Common myeloid progenitor, CD34-positive (primary cell): Measurements from ENCODE around the gene RTRAF. TPM values are rescaled to one million over a fixed set of nuclear protein-coding genes. Genes with fewer than 3 reads are reported as not detected.

Source experiments
- CTCF ChIA-PET: fragments of 350-600 bp; sonication (Branson Sonifier 250); formaldehyde crosslinking; loops from one replicate; lab custom pipeline; 2021; ENCODE audit warnings: antibody characterized with exemption; lab: Charles Lee
- POLR2A ChIA-PET: fragments of 350-600 bp; sonication (Branson Sonifier 250); formaldehyde crosslinking; loops from one replicate; lab custom pipeline; 2021; ENCODE audit warnings: antibody characterized with exemption; lab: Charles Lee
- DNase-seq, 3 donors: peaks; one replicate each; pipeline versions ENCODE4 v3.0.0 to v3.0.0-alpha.2; 2013
- H3K27ac ChIP-seq, 2 experiments: 1 replicate in 1 of 2; 2 replicates in 1 of 2; pipeline ENCODE4 v1.7.0; 2013; ENCODE audit warnings: inconsistent platforms in 2 of 2, low read length in 2 of 2, mild to moderate bottlenecking in 2 of 2, low read depth in 1 of 2, moderate library complexity in 1 of 2; ENCODE audit not compliant: severe bottlenecking in 2 of 2, insufficient read depth in 1 of 2, poor library complexity in 1 of 2
- H3K27me3 ChIP-seq, 5 experiments: replicated peaks in 2 of 5; 1 replicate in 3 of 5; 2 replicates in 2 of 5; pipeline versions ENCODE4 v1.6.1 to v1.7.0; 2013; ENCODE audit warnings: low read length in 4 of 5, mild to moderate bottlenecking in 2 of 5, moderate library complexity in 2 of 5, inconsistent platforms in 1 of 5; ENCODE audit not compliant: insufficient read depth in 5 of 5, control insufficient read depth in 4 of 5
- H3K36me3 ChIP-seq, 4 experiments: 1 replicate in 2 of 4; 2 replicates in 2 of 4; pipeline versions ENCODE4 v1.6.1 to v1.7.0; 2013; ENCODE audit warnings: low read length in 3 of 4, control low read depth in 1 of 4, mild to moderate bottlenecking in 1 of 4; ENCODE audit not compliant: control insufficient read depth in 4 of 4, insufficient read depth in 4 of 4
- H3K4me1 ChIP-seq, 4 experiments: 1 replicate in 3 of 4; 2 replicates in 1 of 4; pipeline versions ENCODE4 v1.6.1 to v1.7.1; 2013; ENCODE audit warnings: low read length in 3 of 4, mild to moderate bottlenecking in 3 of 4, control low read depth in 1 of 4, inconsistent platforms in 1 of 4, moderate library complexity in 1 of 4; ENCODE audit not compliant: control insufficient read depth in 4 of 4, insufficient read depth in 4 of 4; ENCODE audit errors: control extremely low read depth in 1 of 4
- H3K4me3 ChIP-seq, 7 experiments: 1 replicate in 4 of 7; 2 replicates in 3 of 7; pipeline versions ENCODE4 v1.5.1 to v1.7.0; 2013; ENCODE audit warnings: mild to moderate bottlenecking in 7 of 7, low read length in 6 of 7, moderate library complexity in 6 of 7, inconsistent platforms in 2 of 7, low read depth in 2 of 7, control low read depth in 1 of 7; ENCODE audit not compliant: insufficient read depth in 4 of 7, control insufficient read depth in 1 of 7; ENCODE audit errors: extremely low read depth in 1 of 7
- H3K9me3 ChIP-seq, 5 experiments: 1 replicate in 4 of 5; 2 replicates in 1 of 5; pipeline versions ENCODE4 v1.6.1 to v1.7.1; 2013; ENCODE audit warnings: low read length in 4 of 5, mild to moderate bottlenecking in 2 of 5, inconsistent platforms in 1 of 5, low read depth in 1 of 5, moderate library complexity in 1 of 5; ENCODE audit not compliant: control insufficient read depth in 4 of 5, insufficient read depth in 2 of 5; ENCODE audit errors: control extremely low read depth in 1 of 5
- WGBS: methylation state at CpG from one replicate; pipeline ENCODE4 v1.1.5; 2013; ENCODE audit not compliant: insufficient coverage; 5-methylcytosine and 5-hydroxymethylcytosine counted together
- polyA plus RNA-seq: library from polyadenylated mRNA; unstranded; fragments of 120-200 nt; gene quantifications from one replicate; pipeline ENCODE4 v1.2.1, GENCODE V29; 2013

Gene RTRAF
- 349 TPM for polyA plus RNA-seq

DNA sequence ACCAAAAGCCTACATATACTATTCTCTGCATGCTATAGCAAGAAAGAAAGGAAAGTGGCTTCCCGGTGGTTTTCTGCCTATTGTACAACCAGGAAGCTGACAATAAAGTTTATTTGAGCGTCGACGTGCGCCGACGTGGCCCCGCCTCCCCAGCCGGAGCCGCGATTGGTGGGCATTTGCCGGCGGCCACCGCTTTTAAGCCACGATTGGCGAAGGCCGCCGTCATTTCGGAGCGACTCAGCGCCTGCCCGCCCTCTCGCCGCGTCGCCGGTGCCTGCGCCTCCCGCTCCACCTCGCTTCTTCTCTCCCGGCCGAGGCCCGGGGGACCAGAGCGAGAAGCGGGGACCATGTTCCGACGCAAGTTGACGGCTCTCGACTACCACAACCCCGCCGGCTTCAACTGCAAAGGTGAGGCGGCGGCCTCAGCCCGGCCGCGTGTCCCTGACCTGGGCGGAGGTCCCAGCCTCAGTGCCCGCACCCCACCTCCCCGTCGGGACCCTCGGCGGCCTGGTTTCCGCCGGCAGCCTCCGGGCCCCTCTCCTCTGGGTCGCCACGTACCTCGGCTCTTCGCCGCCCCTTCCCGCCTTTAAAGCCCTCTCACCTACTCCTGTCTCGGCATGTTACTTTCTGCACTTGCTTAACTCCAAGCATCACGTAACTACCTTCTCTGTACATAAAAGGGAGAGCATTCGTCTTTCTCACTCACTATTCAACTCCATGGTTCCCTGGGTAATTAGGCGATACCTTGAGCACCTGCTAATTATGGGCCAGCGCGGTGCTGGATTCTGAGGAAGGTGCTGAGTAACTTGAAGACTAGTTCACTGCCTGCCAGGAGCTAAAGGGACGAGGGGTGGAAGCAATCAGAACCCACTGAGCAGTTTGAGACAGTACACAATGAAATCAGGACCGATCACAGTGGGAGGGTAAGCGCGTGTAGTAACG is at the start of gene RTRAF:
Gene RTRAF (plus strand): TSS at position 254 of the 942 bp plus-strand sequence. CDS start 94 bp downstream, at position 348.
- peak within 1 kb of the TSS; percentile 73 to 99 (median 98) for H3K4me3 ChIP-seq
- WGBS, result under 1% methylated on average over 72 of the region's 72 CpGs
- no peaks in the 10 kb centered on the region for H3K9me3 ChIP-seq
- DNase-seq, result peak; percentile 96 to 98 (median 97)
- ChIA-PET POLR2A (no interaction called here), CTCF (interaction anchor here (1.0 kb wide), 1 partner anchor 11 kb away, joined by 4 read pairs; no protein-coding TSS in a partner anchor)
- no peaks in the 10 kb centered on the region for H3K27me3 ChIP-seq
- peak within 1 kb of the TSS; percentile 87 to 93 for H3K27ac ChIP-seq
- H3K36me3 ChIP-seq, result peaks cover 2 to 21% (median 12%) of the 10 kb centered on the region in 4 experiments
- H3K4me1 ChIP-seq, result peaks cover 12 to 23% (median 17%) of the 10 kb centered on the region in 4 experiments

- H3K9me3 ChIP-seq, result peaks cover 0 to 5% (median 0%) of the 10 kb centered on the region in 5 experiments
- CTCF ChIA-PET, result interaction anchor here (1.4 kb wide), 1 partner anchor 12 kb away, joined by 3 read pairs; no protein-coding TSS in a partner anchor
- no peak overlapping the region for H3K4me3 ChIP-seq
- H3K27me3 ChIP-seq, result no peaks in the 10 kb centered on the region
- H3K4me1 ChIP-seq, result no peaks in the 10 kb centered on the region
- 97% methylated on average over 9 of the region's 10 CpGs for WGBS
- H3K36me3 ChIP-seq, result no peaks in the 10 kb centered on the region
- H3K27ac ChIP-seq, result no peak overlapping the region
- POLR2A ChIA-PET, result no interaction called here
- DNase-seq, result no peak
Measured at GRCh38 chr14:51939755-51940301, 49.5 kb upstream of the RTRAF start.

DNA sequence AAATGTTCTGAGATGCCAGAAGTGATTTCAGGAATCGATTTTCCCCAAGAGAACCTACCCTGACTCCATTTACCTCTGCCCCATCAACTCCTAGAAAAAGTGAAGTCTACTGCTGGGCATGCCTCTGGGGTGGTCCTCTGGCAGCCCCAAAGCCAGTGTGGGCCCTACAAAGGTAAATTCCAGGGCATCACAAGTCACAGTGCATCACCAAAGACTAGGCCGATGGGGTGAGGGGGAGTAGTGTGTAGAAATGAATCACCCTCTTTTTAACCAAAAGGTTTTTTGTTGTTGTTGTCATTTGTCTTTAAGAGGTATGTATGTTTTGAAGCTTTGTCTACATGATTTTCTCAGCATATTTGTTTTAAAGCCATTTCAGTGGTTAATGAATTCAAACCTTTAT is 46.4 kb upstream of the RTRAF start:
- Histone ChIP-seq H3K36me3 (no peaks in the 10 kb centered on the region), H3K4me1 (no peaks in the 10 kb centered on the region), H3K27me3 (no peaks in the 10 kb centered on the region), H3K27ac (no peak overlapping the region), H3K9me3 (peaks cover 0 to 18% (median 6%) of the 10 kb centered on the region in 5 experiments), H3K4me3 (no peak overlapping the region)
- ChIA-PET POLR2A (no interaction called here), CTCF (no interaction called here)
- 93% methylated on average over 2 of the region's 2 CpGs for WGBS
- no peak for DNase-seq

DNA sequence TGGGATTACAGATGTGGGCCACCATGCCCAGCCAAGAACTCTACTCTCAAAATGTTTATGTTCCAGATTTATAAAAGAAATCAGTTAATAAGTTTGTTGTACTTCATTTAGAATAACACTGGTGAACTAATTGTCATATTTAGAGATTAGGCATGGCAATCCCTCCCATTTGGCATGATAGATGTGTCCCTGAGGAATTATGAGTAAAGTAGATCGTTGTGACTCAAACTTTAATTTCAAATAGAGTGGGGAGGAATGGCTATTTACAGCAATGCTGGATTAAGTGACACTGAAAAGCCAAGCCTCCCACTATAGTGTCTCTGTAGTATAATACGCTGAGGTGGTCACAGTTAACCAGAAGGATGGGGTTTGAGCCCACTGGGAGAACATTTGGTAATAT is 39.3 kb upstream of the RTRAF start:
- WGBS, result 100% methylated on average over 1 of the region's 2 CpGs

DNA sequence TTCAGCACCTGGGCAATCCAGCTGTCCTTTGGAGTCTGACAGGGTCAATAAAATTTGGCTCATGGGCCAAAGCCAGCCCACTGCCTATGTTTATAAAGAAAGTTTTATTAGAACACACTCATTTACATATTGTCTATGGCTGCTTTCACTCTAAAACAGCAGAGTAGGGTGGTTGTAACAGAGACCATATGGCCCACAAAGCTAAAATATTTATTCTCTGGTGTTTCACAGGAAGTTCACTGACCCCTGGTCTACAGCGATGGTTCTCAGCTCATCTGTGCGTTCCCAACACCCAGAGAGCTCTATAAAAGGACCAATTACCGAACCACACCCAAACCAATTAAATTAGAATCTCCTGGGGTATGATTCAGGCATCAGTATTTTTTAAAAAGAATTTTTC is 37.7 kb upstream of the RTRAF start:
- Histone ChIP-seq H3K27ac (no peak overlapping the region), H3K9me3 (peaks cover 0 to 18% (median 6%) of the 10 kb centered on the region in 5 experiments), H3K36me3 (peaks cover 0 to 21% (median 4%) of the 10 kb centered on the region in 4 experiments), H3K4me1 (peaks cover 0 to 1% (median 0%) of the 10 kb centered on the region in 4 experiments), H3K4me3 (no peak overlapping the region), H3K27me3 (no peaks in the 10 kb centered on the region)
- 100% methylated on average over 2 of the region's 3 CpGs for WGBS
- ChIA-PET CTCF (interaction anchor here (0.7 to 1.8 kb wide), 5 partner anchors 11 to 171 kb away, joined by 3 to 9 read pairs (median 3); no protein-coding TSS in a partner anchor), POLR2A (interaction anchor here (0.5 kb wide), 1 partner anchor 592 kb away, joined by 3 read pairs; no protein-coding TSS in a partner anchor)
- no peak for DNase-seq

More for the DNA sequence above, 39.3 kb upstream of the RTRAF start:
- Histone ChIP-seq H3K36me3 (peaks cover 0 to 18% (median 3%) of the 10 kb centered on the region in 4 experiments), H3K27me3 (no peaks in the 10 kb centered on the region), H3K27ac (no peak overlapping the region), H3K4me1 (no peaks in the 10 kb centered on the region), H3K9me3 (peaks cover 0 to 18% (median 6%) of the 10 kb centered on the region in 5 experiments), H3K4me3 (no peak overlapping the region)
- ChIA-PET POLR2A (no interaction called here), CTCF (no interaction called here)
- DNase-seq, result no peak

GRCh38 chr14:51954031-51954430 is 35.3 kb upstream of the RTRAF start:
- Histone ChIP-seq H3K27ac (no peak overlapping the region), H3K36me3 (peaks cover 0 to 21% (median 6%) of the 10 kb centered on the region in 4 experiments), H3K27me3 (no peaks in the 10 kb centered on the region), H3K9me3 (peaks cover 4 to 20% (median 9%) of the 10 kb centered on the region in 5 experiments), H3K4me3 (no peak overlapping the region), H3K4me1 (peaks cover 0 to 8% (median 0%) of the 10 kb centered on the region in 4 experiments)
- ChIA-PET CTCF (interaction anchor here (0.9 to 1.5 kb wide), 3 partner anchors 11 to 178 kb away, joined by 3 to 4 read pairs (median 3); no protein-coding TSS in a partner anchor), POLR2A (no interaction called here)
- no CpG with 5 or more reads among the region's 2 CpGs for WGBS
- no peak for DNase-seq
